ENCODE results near the gene ENO1.
"Not testable (repeated sequence)": the region's sequence is repeated elsewhere in the genome, so short reads cannot be mapped to it uniquely, and the experiment has no call there.

The ENO1 gene

DNA sequence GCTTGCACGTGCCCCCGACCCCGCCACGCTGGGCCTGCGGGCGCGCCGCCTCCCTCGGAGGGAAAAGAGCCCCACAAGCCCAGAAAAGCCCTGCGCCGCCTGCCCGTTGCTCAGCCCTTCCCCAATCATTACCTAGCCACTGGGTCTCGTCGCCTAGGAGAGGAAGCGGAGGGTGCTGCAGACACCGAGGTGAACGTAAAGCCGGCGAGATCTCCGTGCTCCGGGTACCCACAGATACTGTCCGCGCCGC, at the start of gene ENO1:
TSS of gene ENO1 (minus strand) at position 239 of the 250 bp plus-strand sequence. CDS start 3,778 bp downstream, outside the sequence.
- DNase-seq = no peak

GRCh38 chr1:8926707-8927694, 48.5 kb upstream of the ENO1 start:
- DNase-seq = no peak

DNA sequence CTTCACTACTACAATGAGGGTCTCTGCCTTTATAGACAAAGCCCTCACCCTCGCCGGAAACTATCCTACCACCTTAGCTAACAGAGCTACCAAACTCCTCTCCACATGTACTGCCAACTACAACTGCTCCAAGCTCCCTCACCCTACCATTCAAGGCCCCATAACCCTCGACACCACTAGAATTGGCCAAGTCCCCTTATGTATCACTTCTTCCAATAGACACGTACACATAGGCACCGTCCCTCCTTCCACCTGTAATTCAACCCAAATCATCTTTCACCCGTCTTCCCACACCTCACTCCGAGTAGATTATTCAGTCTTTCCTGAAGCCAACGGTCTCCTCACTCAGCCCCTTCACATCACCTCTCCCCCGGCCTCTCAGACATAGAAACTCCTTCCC, 47.5 kb upstream of the ENO1 start:
- DNase-seq = no peak

GRCh38 chr1:8925406-8925805, 46.9 kb upstream of the ENO1 start:
- no peak for DNase-seq

- DNase-seq = no peak
These were observed 44.5 kb upstream of the ENO1 start for GRCh38 chr1:8922962-8923361.

GRCh38 chr1:8917536-8917935, 39.0 kb upstream of the ENO1 start:
- DNase-seq = not testable (repeated sequence)

- no peak for DNase-seq
These were observed 37.0 kb upstream of the ENO1 start for GRCh38 chr1:8915446-8915845.

GRCh38 chr1:8914466-8914865, 36.0 kb upstream of the ENO1 start:
- no peak for DNase-seq

DNA sequence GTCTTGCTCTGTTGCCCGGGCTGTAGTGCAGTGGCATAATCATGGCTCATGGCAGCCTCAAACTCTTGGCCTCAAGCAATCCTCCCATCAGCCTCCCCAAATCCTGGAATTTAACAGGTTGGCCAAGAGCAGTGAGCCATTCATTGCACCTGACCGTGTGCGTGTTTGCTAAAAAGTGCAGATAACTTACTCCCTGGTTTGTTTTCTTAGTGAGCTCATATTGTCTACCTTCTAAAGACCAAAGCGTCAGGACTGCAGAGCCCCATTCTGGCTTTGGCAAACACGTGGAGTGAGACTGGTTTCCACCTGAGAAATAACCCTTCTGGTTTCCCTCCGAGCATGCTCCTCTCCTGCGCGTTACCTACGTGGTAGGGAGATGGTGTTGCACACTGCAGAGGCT, 35.0 kb upstream of the ENO1 start:
- DNase-seq = no peak

DNA sequence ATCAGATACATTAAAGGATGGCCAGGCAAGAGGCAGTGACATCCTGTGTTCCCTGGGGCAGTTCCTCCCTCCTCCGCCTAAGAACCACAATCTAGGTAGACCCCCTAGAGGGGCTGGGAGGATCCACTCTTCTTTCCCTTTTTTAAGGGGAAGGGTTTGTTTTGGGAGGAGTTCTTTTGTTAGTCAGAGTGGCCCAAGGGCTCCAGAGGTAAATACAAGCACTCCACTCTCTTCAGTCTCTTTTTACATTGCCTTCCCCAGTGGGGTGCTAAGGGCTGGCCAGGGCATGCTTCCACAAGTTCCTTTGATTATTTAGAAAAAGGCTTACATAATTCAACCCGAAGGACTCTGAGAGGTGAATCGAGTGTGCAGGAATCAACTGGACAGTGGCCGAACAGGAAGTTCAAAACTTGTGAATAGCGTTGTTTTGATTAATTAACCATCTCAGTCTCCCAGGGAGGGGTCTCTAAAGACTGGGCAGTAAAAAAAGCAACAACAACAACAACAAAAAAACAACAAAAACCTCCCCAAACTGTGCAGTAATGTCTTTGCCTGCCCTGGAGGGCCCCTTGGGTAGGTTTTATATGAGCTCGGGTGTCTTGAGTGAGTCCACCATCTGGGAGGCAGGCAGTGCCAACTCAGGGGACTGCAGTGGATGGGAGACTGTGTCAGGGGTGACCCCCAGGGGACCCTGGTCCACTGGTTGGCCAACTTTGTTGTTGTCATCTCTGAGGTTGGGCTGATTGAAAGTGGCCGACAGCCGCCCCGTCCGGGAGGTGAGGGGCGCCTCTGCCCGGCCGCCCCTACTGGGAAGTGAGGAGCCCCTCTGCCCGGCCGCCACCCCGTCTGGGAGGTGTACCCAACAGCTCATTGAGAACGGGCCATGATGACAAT, 33.2 kb upstream of the ENO1 start:
- DNase-seq = no peak

DNA sequence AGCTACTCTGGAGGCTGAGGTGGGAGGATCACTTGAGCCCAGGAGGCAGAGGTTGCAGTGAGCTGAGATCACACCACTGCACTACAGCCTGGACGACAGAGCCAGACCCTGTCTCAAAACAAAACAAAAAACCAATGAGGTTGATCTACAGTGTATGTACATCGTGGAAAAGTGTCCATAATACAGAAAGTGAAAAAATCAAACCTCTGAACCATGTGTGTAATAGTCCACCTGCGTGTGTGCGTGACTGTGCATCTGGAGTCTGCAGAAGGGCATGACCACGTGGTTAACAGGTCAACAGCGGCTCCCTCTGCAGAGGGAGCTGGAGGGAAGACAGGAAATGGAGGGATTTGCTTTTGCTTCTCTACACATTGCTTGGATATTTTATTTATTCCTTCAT, 32.4 kb upstream of the ENO1 start:
- DNase-seq = no peak

GRCh38 chr1:8910331-8910730, 31.8 kb upstream of the ENO1 start:
- no peak for DNase-seq

DNA sequence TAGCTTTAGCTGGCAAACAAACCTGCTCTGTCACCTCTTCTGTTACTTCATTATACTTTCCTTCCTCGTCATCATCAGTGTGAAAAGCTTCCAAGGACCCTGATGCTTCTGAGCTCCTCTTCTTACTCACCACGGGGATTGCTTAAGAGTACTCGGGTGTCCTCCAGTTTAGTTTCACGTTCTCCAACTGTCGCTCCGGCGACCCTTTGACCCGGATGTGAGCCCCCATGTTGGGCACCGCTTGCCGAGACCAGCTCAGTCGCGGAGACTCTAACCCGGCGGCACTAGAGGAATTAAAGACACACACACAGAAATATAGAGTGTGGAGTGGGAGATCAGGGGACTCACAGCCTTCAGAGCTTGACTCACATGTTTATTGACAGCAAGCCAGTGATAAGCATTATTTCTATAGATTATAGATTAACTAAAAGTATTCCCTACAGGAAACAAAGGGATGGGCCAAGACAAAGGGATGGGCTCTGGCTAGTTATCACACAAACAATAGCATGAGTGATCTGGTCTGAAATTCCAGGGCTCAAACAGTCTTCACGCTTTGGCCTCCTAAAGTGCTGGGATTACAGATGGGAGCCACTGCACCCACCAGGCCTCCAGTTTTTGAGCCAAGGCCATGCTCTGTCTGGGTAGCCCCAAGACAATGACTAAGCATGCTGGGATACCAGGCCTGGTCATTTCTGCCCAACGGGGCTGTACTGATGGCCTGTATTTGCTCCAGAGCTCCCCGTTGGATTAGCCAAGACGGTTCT, 30.1 kb upstream of the ENO1 start:
- no peak for DNase-seq

- no peak for DNase-seq
These were observed 27.2 kb upstream of the ENO1 start for GRCh38 chr1:8905582-8906191.

GRCh38 chr1:8903908-8904650, 25.6 kb upstream of the ENO1 start:
- no peak for DNase-seq

- peak in 1 of 2 donors; percentile 17 for DNase-seq
These were observed 24.9 kb upstream of the ENO1 start for GRCh38 chr1:8903410-8903809.

- no peak for DNase-seq
These were observed 24.3 kb upstream of the ENO1 start for GRCh38 chr1:8902765-8903164.

GRCh38 chr1:8900684-8901083, 22.2 kb upstream of the ENO1 start:
- DNase-seq = not testable (repeated sequence)

GRCh38 chr1:8899046-8899445, 20.6 kb upstream of the ENO1 start:
- DNase-seq = no peak

DNA sequence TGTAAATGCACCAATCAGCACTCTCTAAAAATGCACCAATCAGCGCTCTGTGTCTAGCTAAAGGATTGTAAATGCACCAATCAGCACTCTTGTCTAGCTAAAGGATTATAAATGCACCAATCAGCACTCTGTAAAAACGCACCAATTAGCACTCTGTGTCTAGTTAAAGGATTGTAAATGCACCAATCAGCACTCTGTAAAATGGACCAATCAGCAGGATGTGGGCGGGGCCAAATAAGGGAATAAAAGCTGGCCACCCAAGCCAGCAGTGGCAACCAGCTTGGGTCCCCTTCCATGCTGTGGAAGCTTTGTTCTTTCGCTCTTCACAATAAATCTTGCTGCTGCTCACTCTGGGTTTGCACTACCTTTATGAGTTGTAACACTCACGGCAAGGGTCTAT, 19.9 kb upstream of the ENO1 start:
- not testable (repeated sequence) for DNase-seq

GRCh38 chr1:8897505-8897904, 19.0 kb upstream of the ENO1 start:
- not testable (repeated sequence) for DNase-seq

- not testable (repeated sequence) for DNase-seq
These were observed 18.3 kb upstream of the ENO1 start for GRCh38 chr1:8896775-8897174.
